ENCODE data around the gene FBXL20. TPM values are rescaled to one million over a fixed set of nuclear protein-coding genes. Genes with fewer than 3 reads are reported as not detected.

FBXL20 gene
- total and polyA plus RNA-seq, 10 of the 15 experiments (the other 5 are each of a cell fraction or from before 2014, with no cell fraction given), result 1.2 to 8.3 (median 4.4) TPM

- Histone ChIP-seq H3K27ac (ENCODE audit: control insufficient read depth, insufficient read depth) (peak overlapping the region; percentile 50), H3K27me3 (replicated peaks in 1 of 2; ENCODE audit: control insufficient read depth in 2 of 2, insufficient read depth in 2 of 2, low read length in 1 of 2) (no peaks in the 10 kb centered on the region), H4K20me1 (ENCODE audit: control insufficient read depth, insufficient read depth) (no peaks in the 10 kb centered on the region), H3K4me3 (peak overlapping the region; percentile 76), H3K4me1 (ENCODE audit: control insufficient read depth, insufficient read depth, low read length) (no peaks in the 10 kb centered on the region; the same call in none of the 2 replicates), H3K9ac (ENCODE audit: control insufficient read depth, insufficient read depth, low read length) (peak overlapping the region; percentile 70), H3K36me3 (ENCODE audit: control insufficient read depth in 2 of 2, insufficient read depth in 2 of 2, low read length in 1 of 2) (peaks cover 0 to under 1% of the 10 kb centered on the region in 2 experiments; a peak in 1 of 4 replicates), H3K9me3 (replicated peaks; ENCODE audit: control insufficient read depth, insufficient read depth, low read length) (no peaks in the 10 kb centered on the region), H2AFZ (ENCODE audit: control insufficient read depth, low read depth, low read length) (peak overlapping the region; percentile 67), H3K79me2 (ENCODE audit: control insufficient read depth, insufficient read depth, low read length) (peaks cover 6% of the 10 kb centered on the region), H3K4me2 (ENCODE audit: control insufficient read depth, insufficient read depth) (peak overlapping the region; percentile 87)
- ChIA-PET POLR2A (interaction anchor here (1.0 to 1.4 kb wide), 4 partner anchors 9 to 225 kb away, joined by 3 to 8 read pairs (median 5); no protein-coding TSS in a partner anchor), SMC1A (ENCODE audit: uncharacterized antibody, unreplicated experiment) (no interaction called here), CTCF (interaction anchor here (1.0 kb wide), 1 partner anchor 62 kb away, joined by 3 read pairs; no protein-coding TSS in a partner anchor), RAD21 (ENCODE audit: unreplicated experiment) (interaction anchor here (1.0 kb wide), 1 partner anchor 201 kb away, joined by 3 read pairs; the partner anchor contains the start of gene RPL19)
- no TSS peak for BruUV-seq (replicated peaks)
- ATAC-seq (no peak), FAIRE-seq (no peak), DNase-seq (ENCODE audit: low read depth, low spot score) (no peak)
- 0 out of 2 replicates have a peak, but pooled peaks have one; percentile 27 for TF ChIP-seq ASH2L (IDR thresholded peaks at IDR 0.05; ENCODE audit: borderline replicate concordance, low read depth)
- no peak for TF ChIP-seq TCF12 (IDR thresholded peaks at IDR 0.05; ENCODE audit: low read depth, low read length)
- WGBS (ENCODE audit: insufficient coverage, insufficient replicate concordance, low lambda C conversion rate, missing lambda C conversion rate), result 4% methylated on average over 44 of the region's 46 CpGs
- in situ Hi-C loops (cut with MboI), result no loop called here
- intact Hi-C loops (cut with micrococcal nuclease; ENCODE audit: unreplicated experiment), result no loop called here
Measured at GRCh38 chr17:39400547-39401411, 647 bp downstream of the FBXL20 start.

GRCh38 chr17:39399791-39400190, 1.6 kb downstream of the FBXL20 start:
- Histone ChIP-seq H3K27ac (ENCODE audit: control insufficient read depth, insufficient read depth) (no peak overlapping the region), H3K4me3 (peak overlapping the region; percentile 76; the same call in 1 of the 2 replicates), H3K9me3 (replicated peaks; ENCODE audit: control insufficient read depth, insufficient read depth, low read length) (no peaks in the 10 kb centered on the region), H3K4me2 (ENCODE audit: control insufficient read depth, insufficient read depth) (peak overlapping the region; percentile 87; the same call in 1 of the 2 replicates), H3K36me3 (ENCODE audit: control insufficient read depth in 2 of 2, insufficient read depth in 2 of 2, low read length in 1 of 2) (no peaks in the 10 kb centered on the region), H3K27me3 (replicated peaks in 1 of 2; ENCODE audit: control insufficient read depth in 2 of 2, insufficient read depth in 2 of 2, low read length in 1 of 2) (no peaks in the 10 kb centered on the region), H4K20me1 (ENCODE audit: control insufficient read depth, insufficient read depth) (no peaks in the 10 kb centered on the region), H2AFZ (ENCODE audit: control insufficient read depth, low read depth, low read length) (no peak overlapping the region), H3K79me2 (ENCODE audit: control insufficient read depth, insufficient read depth, low read length) (peaks cover 6% of the 10 kb centered on the region), H3K4me1 (ENCODE audit: control insufficient read depth, insufficient read depth, low read length) (no peaks in the 10 kb centered on the region; the same call in none of the 2 replicates), H3K9ac (ENCODE audit: control insufficient read depth, insufficient read depth, low read length) (no peak overlapping the region)
- POLR2A ChIA-PET, result no interaction called here
- BruUV-seq (replicated peaks), result no TSS peak
- CTCF ChIA-PET, result interaction anchor here (0.8 to 1.0 kb wide), 2 partner anchors 62 to 224 kb away, joined by 3 to 4 read pairs; no protein-coding TSS in a partner anchor
- no peak for TF ChIP-seq ATF7 (IDR thresholded peaks at IDR 0.05; ENCODE audit: low read depth)
- RAD21 ChIA-PET (ENCODE audit: unreplicated experiment), result interaction anchor here (1.0 kb wide), 1 partner anchor 200 kb away, joined by 3 read pairs; the partner anchor contains the start of gene RPL19
- FAIRE-seq, result no peak
- SMC1A ChIA-PET (ENCODE audit: uncharacterized antibody, unreplicated experiment), result interaction anchor here (0.8 kb wide), 1 partner anchor 65 kb away, joined by 3 read pairs; no protein-coding TSS in a partner anchor
- 77% methylated on average over 4 of the region's 4 CpGs for WGBS (ENCODE audit: insufficient coverage, insufficient replicate concordance, low lambda C conversion rate, missing lambda C conversion rate)
- intact Hi-C loops (cut with micrococcal nuclease; ENCODE audit: unreplicated experiment) (no loop called here), in situ Hi-C loops (cut with MboI) (no loop called here)
- ATAC-seq, result no peak
- DNase-seq (ENCODE audit: low read depth, low spot score), result no peak

Measured in GM12878 (cell line).